Amniotic stem cell (primary cell): Measurements from ENCODE around the gene SLC15A3.
"Not testable (repeated sequence)": the region's sequence is repeated elsewhere in the genome, so short reads cannot be mapped to it uniquely, and the experiment has no call there.

Experiments
- DNase-seq: peaks from one replicate; lab custom pipeline; 2025; lab: John Stamatoyannopoulos, UW

The SLC15A3 gene

DNA sequence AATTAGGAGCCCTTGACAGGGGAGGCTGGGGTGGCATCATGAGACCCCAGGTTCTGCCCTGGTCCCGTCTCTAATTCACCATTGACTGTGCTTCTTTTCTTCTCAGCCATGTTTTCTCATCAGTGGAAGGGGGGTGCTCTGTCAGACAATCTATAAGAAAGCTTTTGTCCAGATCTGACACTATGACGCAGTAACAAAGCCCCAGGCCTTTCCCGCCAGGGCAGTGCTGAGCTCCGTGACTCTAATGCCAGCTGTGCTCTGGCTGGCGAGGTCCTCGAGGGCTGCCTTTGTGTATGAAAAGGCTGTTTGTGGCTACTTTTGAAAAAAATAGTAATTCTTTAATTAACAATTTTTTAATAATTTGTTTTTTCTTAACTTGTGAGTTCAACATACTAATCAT, 22.8 kb upstream of the SLC15A3 start:
- DNase-seq: no peak

DNA sequence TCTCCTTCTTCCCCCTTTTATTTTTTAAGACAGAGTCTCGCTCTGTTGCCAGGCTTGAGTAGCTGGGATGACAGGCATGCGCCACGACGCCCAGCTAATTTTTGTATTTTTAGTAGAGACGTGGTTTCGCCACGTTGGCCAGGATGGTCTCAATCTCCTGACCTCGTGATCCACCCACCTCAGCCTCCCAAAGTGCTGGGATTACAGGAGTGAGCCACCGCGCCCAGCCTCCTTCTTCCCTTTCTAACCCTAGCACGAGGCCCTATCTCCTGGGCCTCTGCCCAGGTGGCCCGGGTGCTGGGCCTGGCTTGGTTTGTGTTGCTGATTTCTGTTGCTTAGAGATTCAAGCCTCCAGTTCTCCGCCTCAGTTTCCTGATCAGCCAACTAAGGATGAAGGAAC, 22.3 kb upstream of the SLC15A3 start:
- DNase-seq: not testable (repeated sequence)

DNA sequence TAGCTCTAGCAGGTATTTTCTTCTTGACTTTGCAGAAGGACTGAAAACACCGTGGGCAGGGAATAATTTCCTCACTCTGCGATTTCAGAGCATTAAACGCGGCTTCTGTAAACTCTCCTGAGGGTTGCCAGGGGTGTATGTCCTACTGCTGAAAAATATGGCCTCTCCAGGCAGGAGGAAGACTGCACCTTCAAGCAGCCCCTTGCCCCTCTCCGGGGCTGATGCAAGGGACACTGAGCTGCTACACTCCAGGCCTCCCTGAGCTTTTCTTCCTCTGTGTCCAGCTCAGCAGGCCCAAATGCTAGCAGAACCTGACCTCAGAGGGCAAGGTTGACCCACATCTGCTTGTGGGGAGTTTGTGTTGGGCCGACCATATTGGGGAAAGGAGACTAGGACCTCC, 21.7 kb upstream of the SLC15A3 start:
- DNase-seq: no peak

DNA sequence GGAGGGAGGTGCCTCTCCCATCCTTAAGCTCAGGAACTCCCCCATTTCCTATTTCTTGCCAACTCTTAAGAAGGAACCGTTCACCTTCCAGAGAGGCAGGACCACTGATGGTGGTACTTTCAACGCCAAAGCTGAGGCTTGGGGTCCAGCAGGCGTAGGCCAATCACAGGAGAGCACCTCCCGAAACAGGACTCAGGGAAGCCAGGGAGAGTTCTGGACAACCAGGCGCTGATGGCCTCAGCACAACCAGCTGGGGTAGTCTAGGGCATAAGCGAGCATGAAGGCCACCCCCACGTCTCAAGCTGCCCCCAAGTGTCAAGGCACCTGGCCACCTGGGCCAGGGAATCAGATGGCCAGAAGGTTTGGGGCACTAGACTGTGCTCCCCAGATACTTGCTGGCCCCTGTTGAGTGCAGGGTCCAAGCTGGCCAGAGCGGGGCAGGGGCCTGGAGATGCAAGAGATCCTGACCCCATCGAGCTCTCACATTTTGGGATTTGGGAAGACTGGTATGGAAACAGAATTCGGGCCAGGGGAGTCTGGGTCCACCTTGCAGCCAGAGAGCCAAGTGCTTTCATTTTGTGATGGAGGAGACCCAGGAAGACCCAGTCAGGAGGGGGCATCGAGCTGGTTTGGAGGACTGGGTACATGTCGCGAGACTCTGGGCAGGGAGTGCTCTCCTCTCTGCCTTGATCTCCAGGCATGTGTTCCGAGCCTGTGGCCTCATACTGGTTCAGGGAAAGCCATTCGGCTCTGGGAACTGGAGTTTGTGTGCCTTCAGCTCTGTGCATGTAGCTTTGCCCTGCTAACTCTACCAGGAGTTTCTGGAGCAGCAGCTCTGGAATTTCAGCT, 20.4 kb upstream of the SLC15A3 start:
- DNase-seq: no peak

DNA sequence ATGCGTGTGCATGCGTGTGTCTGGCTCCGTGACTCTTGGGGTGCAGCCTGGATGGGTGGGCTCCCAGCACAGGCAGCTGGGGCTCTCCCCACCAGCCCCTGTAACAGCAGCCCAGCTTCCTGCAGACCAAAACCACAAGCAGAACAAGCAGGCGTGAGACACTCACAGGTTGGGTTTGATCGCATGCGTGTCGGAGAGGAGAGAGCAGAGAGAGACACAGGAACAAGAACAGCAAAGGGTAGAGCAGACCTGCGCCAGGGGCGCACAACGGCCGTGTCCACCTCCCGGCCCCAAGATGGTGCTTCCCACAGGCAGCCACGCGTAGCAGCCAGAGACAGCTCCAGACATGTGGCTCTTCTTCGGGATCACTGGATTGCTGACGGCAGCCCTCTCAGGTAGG, 19.5 kb upstream of the SLC15A3 start, which contains the start of gene CD6:
Gene CD6, plus strand, starts transcription at position 161 of the 400 bp plus-strand sequence. Its CDS starts 186 bp downstream, at position 347.
- DNase-seq: no peak

DNA sequence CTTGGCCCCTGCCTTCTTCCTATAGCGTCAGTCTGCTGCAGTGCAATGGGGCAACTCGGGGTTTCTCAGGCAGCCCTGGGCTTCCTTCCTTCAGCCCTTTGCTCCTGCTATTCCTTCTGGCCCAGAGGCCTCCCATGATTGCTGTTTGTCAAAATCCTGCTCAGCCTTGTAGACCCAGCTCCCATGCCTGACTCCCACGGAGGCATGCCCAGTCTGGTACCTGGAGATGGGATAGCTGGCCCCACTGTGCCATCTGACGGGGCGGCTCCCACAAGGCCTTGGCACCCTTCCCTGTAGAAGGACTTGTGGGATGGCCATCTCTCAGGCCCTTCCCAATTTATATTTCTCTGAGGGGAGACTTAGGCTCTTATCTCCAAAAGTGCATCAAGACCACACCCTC, 18.9 kb upstream of the SLC15A3 start:
- DNase-seq: no peak

DNA sequence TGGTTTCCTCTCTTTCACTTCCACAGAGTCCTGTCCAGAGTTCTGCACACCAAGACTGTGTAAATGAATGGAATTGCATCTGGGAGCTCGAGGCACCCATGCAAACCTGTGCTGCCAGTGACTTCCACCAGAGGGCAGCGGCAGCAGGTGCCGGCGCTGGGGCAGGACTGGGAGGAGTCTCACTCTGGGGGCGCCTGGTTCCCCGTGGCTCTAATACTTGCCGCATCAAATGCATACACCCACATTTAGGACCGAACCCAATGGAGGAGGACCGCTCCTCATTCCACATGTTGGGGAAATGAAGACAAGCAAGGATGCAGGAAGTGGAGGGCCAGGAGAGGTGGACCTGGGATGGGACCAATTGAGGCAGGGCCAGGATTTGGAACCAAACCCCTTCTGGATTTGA, 18.4 kb upstream of the SLC15A3 start:
- DNase-seq: no peak

DNA sequence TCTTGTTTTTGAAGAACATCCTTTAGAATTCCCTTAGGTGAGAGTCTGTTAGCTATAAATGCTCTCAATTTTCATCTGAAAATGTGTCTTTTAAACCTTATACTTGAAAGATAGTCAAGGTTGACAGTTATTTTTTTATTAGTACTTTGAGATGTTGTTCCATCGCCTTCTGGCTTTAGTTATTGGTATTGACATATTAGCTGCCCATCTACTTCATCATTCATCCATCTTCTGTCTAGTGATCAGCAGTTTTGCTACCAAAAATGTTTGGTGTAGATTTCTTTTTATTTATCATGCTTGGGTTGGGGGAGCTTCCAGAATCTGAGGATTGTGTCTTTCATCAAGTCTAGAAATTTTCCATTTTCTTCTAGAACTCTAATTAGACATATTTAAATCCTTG, 16.2 kb upstream of the SLC15A3 start:
- DNase-seq: no peak

DNA sequence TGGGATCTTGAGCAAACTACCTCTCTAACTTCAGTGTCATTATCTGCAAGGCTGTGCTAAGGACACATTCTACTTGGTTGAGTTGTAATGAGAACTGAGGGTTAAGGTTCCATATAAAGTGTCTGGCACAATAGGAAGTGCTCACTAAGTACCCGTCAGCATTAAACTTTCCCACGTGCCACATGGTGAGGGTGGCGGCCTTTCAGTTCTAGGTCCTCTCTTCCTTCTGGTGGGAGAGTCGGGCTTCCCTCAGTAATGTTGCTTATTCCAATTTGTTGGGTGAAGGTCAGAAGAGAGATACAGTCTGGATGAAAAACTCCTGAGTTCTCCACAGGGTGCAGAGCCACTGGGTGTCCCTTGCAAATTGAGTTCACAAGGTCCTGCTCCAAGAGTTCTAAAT, 14.9 kb upstream of the SLC15A3 start:
- DNase-seq: no peak

DNA sequence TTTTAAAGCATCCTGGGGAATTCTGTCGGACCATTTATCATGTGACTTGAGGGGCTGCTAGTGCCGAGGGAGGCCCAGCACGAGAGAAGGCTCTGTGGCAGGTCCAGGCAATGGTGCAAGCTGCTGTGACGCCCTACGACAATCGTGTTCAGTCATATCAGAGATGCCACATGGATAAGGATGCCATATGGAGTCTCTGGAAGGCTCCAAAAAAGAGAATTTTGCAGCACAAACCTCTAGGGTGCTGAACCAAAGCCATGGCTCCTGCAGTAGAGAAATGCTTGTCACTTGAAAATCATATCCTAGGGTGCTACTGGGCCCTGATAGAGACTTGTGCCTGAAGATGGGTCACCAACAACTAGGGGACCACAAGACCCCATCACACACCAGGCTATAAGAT, 12.8 kb upstream of the SLC15A3 start:
- no peak for DNase-seq

DNA sequence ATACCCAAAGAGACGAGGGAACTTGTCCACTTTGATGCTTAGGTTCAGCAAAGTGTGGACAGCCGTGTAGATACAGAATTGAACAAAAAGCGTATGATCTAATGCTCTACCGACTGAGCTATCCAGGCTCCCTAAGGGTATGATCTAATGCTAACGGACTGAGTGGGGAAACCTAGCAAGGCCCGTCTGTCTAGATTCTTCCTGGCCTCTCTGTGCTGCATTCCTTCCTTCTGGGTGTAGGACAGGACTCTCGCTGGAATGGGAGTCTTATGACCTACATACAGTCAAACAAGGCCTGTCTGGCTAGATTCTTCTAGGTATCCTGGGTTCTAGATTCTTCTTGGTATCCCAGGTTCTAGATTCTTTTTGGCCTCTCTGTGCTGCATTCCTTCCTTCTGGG, 8.4 kb upstream of the SLC15A3 start:
- DNase-seq: no peak

DNA sequence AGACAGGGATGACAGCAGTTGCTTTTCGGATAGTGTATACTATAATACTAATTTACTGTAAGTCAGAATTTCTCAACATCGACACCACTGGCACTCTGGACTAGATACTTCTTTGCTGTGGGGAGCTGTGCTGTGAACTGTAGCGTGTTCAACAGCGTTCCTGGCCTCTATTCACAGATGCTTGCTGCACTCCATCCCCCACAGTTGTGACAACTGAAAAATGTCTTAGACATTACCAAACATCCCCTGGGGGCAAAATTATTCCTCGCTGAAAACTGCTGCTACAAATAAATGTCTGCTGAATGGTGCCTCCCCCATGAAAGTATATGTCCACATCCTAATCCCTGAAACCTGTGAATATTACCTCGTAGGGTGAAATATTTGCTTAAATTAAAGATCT, 7.5 kb upstream of the SLC15A3 start:
- DNase-seq: no peak

DNA sequence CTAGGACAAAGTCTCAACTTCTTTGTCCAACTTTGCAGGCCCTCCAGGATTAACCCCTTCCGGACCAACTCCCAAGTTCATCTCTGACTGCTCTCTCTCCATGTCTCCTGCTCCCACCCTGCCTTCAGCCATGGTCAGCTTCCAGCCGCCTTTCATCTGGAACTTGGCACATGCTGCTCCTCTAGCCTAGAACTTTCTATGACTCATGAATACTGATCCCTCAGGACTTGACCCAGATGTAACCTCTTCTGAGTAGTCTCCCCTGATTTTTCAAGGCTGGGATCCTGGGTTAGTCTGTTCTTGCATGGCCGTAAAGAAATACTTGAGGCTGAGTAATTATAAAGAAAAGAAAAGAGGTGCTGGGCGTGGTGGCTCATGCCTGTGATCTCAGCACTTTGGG, 5.2 kb upstream of the SLC15A3 start:
- no peak for DNase-seq

DNA sequence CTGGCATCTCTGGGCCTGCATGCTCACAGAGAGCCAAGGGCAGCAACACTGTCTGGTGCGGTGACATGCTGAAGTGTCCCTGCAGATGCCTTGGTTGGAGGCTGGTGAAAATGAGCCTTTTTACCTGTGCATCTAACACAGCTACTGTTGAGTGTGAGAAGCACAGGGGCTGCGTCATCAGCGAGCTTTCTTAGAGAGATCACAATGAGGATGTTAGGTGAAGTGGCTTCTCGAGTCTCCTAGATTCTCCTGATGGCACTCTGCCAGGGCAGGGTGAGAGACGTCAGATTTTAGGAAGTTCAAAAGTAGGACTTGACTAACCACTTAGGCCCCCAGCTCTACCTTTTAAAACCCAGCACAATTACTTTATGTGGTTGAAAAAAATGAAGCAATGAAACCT, 3.6 kb upstream of the SLC15A3 start:
- no peak for DNase-seq

DNA sequence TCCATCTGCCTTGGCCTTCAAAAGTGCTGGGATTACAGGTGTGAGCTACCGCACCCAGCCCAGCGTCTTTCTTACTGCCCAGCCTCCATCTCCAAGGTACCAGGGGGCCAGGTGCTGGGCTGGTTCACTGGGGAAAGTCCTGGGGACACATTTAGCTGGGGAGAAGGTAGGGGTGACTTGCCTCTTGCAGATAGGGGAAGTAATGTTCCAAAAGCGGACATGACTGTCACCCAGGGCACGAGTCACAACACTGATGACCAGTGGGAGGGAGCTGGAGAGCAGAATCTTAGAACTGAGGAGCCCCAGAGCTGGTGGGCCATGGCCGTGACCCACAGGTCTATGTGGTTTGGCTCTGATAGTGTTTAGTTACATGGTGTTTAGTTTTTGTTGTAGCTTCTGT, 2.4 kb upstream of the SLC15A3 start:
- no peak for DNase-seq

DNA sequence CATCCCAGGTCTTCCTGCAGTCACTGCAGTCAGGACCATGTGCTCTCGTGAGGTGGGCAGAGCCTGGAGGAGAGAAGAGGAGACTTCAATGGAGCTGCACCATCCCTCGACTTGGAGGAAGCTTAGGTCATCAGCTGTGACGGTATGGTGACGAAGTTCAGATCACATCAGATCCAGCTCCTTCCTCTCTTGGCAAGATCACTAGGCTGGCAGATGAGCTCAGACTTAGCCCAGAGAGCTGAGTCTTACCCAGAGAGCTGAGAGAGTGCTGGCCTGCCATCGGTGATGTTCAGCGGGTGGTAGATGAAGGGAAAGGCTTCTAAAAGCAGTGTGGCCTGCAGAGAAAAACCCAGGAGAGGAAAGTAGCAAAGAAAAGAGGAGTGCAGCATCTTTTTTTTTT, 1.8 kb upstream of the SLC15A3 start:
- no peak for DNase-seq

DNA sequence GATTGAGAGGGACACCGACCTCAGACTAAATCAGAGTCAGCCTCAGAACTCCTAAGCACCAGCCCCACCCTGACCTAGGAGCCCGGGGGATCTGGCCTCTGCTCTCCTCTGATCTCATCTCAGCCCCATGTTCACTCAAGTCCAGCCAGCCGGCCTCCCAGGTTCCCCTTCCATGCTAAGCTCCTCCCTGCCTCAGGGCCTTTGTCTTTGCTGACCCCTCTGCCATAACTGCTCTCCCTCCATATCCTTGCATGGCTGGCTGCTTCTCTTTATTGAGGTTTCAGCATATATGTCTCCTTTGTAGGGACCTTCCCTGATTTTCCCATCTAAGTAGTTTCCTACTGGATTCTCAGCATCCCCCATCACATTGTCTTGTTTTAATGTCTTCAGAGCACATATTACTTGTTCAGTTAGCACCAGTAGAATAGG, 780 bp upstream of the SLC15A3 start:
- DNase-seq: no peak

DNA sequence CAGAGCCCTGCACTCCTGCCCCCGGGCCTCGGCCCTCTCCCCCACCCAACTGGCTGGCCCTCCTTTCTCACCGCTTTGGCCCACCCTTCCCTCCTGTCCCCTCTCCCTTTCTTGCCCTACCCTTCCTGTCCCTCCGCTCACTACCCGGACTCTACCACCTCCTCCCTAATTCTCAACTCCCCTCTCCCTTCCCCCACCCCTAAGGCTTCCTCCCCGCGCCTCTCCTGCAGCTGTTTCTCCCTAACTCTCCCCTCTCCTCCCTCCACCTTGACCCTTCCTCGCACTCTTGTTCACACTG, 421 bp downstream of the SLC15A3 start:
- no peak for DNase-seq

DNA sequence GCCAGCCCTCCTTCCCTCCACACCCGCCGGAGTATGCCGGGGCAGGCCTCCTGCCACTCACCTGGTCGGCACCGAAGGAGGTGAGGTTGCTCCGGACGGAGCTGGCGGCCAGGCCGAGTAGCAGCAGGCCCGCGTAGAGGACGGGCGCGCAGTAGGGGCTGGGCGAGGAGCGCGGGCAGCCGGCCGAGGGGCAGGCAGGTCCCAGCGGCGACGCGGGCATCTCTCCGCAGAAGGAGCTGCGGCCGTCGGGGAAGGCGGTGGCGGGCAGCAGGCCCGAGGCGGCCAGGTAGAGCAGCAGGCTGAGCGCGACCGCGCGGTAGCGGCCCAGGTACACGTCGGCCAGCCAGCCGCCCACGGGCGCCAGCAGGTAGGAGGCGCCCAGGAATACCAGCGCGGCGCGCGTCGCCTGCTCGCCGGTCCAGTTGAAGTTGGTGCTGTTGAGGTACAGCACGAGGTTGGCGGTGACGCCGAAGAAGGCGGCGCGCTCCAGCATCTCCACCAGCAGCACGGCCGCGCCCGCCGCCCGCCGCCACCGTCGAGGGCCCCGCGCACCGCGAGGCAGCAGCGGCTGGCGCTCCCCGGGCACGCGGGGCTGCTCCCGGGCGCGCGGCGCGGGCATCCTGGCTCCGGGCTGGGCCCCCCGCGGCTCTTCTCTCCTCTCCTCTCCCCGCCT, 907 bp downstream of the SLC15A3 start:
- no peak for DNase-seq

DNA sequence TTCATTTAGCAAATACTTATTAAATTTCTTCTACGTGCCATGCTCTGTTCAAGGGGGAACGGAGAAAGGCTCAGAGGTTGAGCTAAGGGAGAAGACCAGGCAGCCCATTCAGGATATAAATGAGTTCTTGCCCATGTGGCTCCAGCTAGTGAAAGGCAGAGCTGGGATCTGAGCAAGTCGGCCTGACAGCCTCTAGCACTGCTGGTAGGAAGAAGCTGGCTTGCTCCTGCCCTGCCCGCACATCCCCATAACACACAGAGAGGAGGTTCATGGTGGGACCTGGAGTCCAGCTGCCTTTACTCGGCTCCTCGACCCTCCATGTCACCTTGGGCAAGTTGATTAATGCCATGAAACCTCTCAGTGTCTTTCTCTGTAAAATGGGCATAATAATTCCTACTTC, 2.0 kb downstream of the SLC15A3 start:
- DNase-seq: no peak

DNA sequence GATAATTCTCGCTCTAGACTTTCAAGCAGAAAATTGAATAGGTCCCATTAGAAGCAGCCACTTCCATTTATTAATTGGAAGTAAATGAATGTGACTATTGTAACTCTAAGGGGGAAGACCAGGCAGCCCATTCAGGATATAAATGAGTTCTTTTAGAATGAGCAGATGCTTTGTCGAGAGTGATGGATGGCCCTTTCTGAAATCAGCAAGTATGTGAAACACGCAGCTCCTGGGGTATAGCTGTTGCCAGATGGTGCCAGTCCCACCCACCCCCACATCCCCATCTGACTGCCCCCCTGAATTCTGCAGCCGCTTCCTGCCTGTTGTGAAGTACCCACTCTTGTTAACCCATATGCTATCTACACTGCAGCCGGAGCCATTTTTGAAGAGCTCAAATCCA, 3.7 kb downstream of the SLC15A3 start:
- no peak for DNase-seq

DNA sequence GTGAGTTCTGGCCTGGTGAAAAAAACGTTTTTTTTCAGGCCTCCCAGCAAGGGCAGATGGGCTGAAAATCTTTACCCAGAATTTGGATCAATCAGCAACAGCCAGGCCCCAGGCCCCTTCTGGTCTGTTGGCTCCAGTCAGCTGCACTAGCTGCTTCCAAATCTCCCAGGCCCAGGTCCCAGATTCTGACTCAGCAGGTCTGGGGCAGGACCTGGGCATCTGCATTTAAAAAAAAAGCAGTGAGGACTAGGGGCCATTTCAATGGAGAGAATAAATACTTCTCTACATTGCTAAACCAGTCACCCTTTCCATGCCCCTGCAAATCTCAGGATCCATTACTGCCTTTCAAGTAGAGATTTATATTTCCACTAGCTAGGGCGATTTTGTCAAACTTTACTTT, 4.3 kb downstream of the SLC15A3 start:
- no peak for DNase-seq

DNA sequence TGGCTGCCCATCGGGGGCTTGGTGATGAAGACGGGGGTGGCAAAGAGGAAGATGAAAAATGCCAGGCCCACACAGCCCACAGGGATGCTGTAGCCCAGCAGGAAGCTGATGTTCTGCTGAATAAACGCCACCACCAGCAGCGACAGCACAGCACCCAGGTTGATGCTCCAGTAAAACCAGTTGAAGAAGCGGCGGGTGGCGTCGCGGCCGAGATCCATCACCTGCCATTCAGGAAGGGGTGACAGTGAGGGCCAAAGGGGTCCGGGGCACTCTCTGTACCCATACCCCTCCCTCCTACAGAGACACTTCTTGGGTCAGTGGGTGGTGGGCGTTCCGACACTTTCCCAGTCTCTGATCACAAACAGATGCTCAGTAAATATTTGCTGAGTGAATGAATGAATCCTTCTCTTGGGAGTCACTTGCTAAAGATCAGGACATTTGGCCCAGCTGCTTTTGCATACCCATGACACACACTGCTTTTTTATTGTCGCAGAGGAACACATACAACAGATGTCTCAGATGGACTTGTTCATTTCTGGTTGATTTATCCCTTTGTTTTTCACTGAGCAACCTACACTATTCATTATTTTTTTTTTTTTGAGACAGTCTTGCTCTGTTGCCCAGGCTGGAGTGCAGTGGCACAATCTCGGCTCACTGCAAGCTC, 5.2 kb downstream of the SLC15A3 start:
- no peak for DNase-seq
